GM19099 (cell line): Measurements from ENCODE around the gene UGGT1.

Experiments
- POLR2A ChIP-seq: IDR thresholded peaks from 3 replicates; pipeline ENCODE4 v1.6.1; 2011; ENCODE audit warnings: low read depth; ENCODE audit not compliant: insufficient read length; ENCODE audit errors: extremely low read depth

The UGGT1 gene

GRCh38 chr2:128178650-128179460 is 87.9 kb downstream of the UGGT1 start:
- no peak for TF ChIP-seq POLR2A

DNA sequence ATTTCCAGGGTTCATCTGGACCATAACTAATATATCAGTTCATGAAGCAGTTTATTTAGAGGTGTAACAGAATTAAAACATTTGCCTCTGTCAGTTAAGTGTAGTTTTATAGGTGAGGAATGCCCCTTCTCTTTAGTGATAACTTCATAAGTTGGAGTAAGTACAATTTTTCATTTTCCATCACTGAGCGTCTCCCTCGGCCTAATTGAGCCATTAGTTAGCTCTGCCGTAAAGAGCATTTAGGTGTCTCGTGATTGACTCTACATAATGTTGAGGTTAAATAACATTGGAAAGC is 88.4 kb downstream of the UGGT1 start:
- TF ChIP-seq POLR2A, result no peak

DNA sequence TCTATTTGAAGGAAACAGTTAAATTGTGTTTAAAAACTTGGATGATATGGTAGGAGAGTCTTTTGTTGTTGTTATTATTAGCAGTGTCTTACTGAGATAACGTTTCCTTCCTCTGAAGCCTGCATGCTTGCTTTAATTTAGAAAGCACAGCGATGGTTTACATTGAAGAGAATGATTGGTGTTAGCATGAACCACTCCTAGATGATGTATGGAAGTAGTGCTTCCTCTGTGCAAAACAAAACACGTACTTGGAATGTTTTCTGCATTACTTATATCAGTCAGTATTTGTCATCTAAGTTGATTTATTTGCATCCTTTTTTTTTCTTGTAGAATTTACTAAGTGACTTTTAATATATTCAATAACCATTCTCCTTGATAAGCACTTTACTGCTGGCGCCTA is 89.0 kb downstream of the UGGT1 start:
- no peak for TF ChIP-seq POLR2A

DNA sequence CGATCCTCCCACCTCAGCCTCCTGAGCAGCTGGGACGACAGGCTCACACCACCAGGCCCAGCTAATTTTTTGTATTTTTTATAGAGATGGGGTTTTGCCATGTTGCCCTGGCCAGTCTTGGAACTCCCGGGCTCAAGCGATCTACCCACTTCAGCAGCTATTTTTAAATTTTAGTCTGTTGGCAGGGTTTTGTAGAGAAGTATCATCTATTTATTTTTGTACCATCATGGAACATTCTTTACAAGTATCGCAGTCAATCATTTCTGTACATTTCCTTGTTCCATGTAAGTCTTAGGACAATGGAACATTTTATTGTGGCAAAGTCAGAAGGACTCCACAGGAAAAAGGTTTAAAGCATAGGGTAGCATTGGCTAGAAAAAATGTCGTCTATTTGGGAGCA is 94.6 kb downstream of the UGGT1 start:
- TF ChIP-seq POLR2A, result no peak

DNA sequence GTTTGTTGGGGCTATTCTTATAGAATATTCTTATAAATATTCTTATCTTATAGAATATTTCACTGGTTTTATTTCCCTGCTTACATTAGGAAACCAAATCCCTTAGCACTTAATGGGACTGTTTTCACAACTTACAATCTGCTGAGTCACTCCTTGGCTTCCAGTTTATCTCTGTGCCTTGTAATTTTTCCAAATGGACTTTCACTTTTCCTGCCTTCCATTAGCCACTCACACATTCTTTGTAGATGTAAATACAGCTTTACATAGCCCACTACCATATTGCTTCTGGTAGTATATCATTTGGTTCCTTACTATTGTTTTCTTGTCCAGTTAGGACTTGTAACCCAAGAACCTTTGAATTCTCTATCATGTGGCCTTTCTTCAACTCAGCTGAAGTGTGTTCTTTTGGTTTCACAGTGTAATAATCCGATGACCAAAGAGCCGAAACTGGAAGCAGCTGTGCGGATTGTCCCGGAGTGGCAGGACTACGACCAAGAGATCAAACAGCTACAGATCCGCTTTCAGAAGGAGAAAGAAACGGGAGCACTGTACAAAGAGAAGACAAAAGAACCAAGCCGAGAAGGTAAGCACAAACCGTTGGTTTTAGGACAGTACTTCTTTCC is 96.1 kb downstream of the UGGT1 start:
- no peak for TF ChIP-seq POLR2A

DNA sequence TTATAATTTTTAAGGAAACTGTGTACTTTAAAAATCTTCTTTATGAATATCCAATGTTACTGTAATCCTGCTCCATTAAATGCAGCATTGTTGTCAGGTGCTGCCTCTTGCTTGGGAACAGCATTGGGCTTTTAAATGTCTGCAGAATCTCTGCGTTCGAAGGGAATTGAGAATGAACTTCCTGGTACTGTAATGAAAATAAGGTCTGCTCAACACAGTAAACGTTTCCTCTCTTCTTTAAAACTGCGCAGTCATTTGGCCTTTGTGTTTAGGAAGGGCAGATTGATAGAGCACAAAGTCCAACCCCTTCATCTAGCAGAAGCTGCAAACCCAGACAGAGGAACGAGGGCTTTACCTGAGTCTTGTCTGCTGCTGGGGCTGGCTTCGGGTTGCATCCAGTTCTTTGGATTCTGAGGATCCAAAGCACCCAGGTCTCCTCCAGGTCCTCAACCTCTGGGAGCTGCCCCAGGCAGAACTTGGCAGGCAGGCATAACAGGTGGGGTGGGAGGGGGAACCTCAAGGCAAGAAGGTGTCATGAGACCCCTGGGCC is 104.5 kb downstream of the UGGT1 start:
- no peak for TF ChIP-seq POLR2A

DNA sequence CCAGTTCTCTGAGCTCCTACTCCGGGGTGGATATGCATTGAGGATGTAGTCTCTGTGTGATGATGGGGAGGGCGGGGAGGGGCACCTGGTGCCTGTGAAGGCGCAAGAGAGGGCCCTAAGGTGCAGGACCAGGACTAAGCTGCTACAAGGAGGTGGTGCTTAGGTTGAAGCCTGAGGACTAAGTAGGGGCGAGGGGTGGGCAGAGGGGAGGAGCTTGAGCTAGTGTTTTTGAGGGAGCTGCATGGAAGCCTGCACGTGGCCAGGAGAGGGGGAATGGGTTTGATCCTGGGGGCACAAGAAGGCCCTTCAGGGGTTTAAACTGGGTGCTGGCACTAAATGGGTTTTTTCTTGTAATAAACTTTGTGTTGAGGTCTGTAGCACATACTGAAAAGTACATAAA is 105.0 kb downstream of the UGGT1 start:
- TF ChIP-seq POLR2A, result no peak

- TF ChIP-seq POLR2A, result no peak
Observed at GRCh38 chr2:128196471-128196931, 105.5 kb downstream of the UGGT1 start.

DNA sequence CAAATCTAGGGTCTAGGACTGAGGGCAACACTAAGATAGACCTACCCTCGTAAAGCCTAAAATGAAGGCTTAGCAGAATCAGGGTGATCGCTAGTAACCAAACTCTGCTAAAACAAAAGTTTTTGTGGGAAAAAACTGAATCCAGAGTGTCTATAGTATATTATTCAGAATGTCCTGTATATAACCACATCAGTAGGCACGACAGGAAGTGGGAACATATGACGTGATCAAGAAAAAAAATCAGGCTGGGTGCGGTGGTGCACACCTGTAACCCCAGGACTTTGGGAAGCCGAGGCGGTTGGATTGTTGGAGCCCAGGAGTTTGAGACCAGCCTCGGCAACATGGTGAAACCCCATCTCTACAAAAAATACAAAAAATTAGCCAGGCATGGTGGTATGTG is 106.1 kb downstream of the UGGT1 start:
- no peak for TF ChIP-seq POLR2A

- TF ChIP-seq POLR2A, result no peak
Observed at GRCh38 chr2:128198656-128199055, 107.7 kb downstream of the UGGT1 start.

GRCh38 chr2:128199141-128199540 is 108.1 kb downstream of the UGGT1 start:
- no peak for TF ChIP-seq POLR2A

GRCh38 chr2:128202791-128203190 is 111.8 kb downstream of the UGGT1 start:
- TF ChIP-seq POLR2A, result no peak

DNA sequence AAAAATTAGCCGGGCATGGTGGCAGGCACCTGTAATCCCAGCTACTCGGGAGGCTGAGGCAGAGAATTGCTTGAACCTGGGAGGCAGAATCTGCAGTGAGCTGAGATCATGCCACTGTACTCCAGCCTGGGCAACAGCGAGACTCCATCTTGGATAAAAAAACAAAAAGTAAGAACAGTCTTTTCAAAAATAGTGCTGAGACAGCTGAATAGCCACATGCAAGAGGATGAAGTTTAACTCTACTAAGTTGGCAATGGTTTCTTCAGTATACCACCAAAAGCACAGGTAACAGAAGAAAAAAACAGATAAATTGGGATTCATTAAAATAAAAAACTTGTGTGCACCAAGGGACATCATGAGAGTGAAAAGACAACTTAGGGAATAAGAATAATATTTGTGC is 115.2 kb downstream of the UGGT1 start:
- no peak for TF ChIP-seq POLR2A

GRCh38 chr2:128208023-128208422 is 117.0 kb downstream of the UGGT1 start:
- no peak for TF ChIP-seq POLR2A

DNA sequence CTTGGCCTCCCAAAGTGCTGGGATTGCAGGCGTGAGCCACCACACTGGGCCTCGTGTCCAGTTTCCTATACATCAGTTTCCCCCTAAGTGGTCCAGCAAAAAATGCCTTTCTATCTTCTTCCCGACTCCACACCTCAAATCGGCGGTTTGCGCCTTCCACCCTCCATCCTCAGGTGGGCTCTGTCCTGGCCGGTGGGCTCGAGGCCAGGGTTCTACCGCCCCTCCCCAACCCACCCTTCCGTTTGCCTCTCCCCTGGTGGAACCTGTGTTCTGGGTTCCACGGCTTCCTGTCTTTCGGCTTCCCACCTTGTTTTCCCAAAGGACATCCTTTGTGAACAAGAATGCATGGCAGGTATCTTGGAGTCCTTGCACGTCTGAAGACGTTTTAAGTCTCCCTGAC is 123.3 kb downstream of the UGGT1 start:
- TF ChIP-seq POLR2A, result no peak

- TF ChIP-seq POLR2A, result no peak
Observed at GRCh38 chr2:128214866-128215460, 124.0 kb downstream of the UGGT1 start.
